Fibroblast of peridontal ligament (primary cell): ENCODE measurements around the gene KRTAP15-1.

ENCODE experiments used
- DNase-seq: peaks from one replicate; pipeline ENCODE4 v3.0.0-alpha.2; 2010; ENCODE audit errors: extremely low read depth

Gene KRTAP15-1

DNA sequence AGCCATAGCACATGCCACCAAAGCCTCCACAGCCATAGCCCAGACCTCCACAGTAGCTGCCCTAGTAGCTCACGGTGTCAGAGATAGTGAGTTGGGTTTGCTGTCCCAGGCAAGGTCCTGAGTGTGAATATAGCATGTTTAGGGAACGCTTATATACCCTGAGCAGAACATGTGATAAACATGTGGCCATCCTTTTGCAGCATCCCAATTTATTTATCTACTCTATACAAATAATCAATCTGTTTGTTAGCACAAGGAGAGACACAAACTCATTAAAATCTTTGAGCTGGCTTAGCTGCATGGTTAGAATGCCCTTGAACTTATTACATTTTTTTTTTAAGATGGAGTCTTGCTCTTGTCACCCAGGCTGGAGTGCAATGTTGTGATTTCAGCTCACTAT is 47.3 kb downstream of the KRTAP15-1 start, which contains the start of gene KRTAP19-2:
Gene KRTAP19-2 (minus strand): TSS at position 101 of the 400 bp plus-strand sequence. CDS start 88 bp downstream, at position 13.
- DNase-seq: no peak
